NCI-H226 (cell line): Measurements from ENCODE around the gene CHST8.
"Not testable (repeated sequence)": the region's sequence is repeated elsewhere in the genome, so short reads cannot be mapped to it uniquely, and the experiment has no call there.

Experiments used
- DNase-seq: peaks from one replicate; pipeline ENCODE4 v3.0.0-alpha.2; 2015

CHST8 gene

DNA sequence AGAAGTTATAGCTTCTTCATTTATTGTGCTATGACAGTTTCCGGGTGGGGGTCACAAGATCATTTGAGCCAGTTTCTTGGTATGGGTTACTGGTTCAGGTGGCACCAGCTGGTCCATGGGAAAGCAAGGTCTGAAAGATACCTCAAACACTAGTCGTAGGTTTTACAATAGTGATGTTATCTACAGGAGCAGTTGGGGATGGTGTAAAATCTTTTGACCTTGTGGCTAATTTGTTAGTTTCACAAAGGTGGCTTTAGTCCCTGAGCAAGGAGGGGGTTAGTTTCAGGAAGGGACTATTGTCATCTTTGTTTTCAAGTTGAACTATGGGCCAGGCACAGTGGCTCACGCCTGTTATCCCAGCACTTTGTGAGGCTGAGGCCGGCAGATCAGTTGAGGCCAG, 24.6 kb downstream of the CHST8 start:
- DNase-seq = no peak

DNA sequence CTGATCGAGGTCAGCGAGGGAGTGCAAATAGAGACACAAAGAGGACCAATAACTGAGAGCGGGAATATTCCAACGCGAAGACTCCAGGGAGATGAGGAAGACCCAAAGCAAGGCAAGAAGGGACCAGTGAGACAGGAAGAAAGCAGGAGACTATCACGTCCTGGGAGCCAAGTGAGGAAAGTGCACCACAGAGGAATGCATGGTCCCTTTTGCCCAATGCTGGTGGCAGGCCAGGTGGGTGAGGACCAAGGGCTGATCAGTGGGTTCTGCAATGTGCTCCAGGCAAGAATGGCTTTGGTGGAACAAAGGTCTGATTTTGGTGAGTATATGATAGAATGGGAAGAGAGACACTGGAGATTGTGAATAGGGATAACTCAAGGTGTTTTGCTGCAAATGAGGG, 25.4 kb downstream of the CHST8 start:
- no peak for DNase-seq

DNA sequence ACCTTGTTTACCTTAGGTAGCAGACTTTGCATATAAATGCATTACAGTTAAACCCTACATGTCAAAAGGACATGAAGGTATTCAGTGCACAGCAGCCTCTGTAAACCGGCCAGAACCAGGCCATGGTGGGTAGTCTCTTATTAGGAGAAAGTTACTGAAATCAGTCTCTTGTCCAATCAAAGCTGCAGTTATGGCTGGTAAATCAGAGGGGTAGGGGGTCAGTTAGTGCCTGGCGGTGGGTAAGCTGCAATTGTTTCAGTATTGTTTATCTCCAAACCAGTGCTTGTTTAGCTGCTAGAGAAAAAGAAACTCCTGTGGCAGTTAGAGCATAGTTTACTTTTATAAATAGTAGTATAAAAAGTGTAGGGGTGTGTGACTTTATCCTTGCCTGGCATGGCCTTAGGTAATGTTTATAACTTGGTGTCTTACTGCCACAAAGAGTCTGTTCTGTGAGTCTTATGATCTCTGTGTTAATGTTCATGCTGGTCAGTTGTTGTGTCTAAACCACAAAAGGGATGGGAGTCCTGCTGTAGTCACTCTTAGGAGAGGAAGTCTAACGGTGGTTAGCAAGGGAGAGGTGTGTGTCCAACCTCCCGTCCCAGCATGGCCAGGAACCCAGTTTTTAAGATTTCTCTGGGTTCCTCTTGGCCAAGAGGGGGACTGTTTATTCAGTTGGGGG, 28.0 kb downstream of the CHST8 start:
- no peak for DNase-seq

DNA sequence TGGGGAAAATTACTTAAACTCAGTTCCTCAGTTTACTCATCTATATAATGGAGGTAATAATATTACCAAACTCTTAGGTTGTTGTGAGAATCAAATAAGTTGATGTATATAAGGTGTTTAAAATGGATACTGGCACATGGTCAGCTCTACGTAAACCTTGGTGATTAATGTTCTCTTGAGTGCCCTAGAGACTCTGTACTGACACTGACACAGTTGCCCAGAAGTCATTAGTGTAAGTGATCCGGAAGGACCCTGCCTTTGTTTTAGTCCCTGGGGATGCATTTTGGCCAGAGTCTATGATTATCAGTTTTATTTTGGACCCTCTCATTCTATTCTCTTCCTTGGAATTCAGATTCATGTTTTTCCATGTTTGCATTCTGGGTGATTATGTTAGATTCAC, 31.9 kb downstream of the CHST8 start:
- no peak for DNase-seq

DNA sequence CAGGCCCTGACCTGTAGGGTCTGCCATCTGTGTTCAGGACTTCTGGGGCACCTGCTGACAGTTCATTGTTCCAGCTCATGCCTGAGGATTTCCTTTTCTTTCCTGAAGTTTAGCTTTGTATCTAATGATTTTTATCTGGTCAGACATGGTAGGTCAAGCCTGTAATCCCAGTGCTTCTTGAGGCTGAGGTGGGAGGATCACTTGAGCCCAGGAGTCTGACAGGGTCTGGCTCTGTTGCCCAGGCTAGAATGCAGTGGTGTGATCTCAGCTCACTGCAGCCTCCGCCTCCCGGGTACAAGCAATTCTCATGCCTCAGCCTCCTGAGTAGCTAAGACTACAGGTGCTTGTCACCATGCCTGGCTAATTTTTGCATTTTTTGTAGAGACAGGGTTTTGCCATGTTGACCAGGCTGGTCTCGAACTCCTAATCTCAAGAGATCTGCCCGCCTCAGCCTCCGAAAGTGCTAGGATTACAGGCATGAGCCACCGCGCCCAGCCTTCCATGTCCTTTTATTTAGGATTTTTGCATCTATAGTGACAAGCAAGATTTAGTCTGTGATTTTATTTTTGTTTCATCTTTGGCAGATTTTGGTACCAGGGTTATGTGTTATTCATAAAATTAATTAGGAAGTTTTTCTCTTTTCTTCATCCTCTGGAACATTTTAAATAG, 33.2 kb downstream of the CHST8 start:
- no peak for DNase-seq

DNA sequence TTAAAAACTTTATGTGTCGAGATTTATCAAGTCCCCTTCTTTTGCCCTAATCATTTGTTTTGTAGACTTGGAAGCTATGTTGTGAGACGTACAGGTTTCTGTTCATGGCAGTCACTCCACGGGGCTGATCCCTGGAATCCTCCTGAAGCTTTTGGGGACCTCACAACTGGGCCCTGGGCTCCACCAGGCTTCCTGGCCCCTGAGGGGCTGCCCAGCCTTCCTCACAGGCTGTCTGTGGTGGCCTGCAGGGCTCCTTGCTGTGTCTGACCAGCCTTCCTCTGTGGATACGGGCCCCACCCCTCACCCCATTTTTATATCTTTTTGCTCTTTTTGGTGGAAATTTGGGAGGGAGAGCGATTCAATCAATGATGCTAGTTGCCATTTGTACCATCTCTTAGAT, 38.1 kb downstream of the CHST8 start:
- DNase-seq = no peak

DNA sequence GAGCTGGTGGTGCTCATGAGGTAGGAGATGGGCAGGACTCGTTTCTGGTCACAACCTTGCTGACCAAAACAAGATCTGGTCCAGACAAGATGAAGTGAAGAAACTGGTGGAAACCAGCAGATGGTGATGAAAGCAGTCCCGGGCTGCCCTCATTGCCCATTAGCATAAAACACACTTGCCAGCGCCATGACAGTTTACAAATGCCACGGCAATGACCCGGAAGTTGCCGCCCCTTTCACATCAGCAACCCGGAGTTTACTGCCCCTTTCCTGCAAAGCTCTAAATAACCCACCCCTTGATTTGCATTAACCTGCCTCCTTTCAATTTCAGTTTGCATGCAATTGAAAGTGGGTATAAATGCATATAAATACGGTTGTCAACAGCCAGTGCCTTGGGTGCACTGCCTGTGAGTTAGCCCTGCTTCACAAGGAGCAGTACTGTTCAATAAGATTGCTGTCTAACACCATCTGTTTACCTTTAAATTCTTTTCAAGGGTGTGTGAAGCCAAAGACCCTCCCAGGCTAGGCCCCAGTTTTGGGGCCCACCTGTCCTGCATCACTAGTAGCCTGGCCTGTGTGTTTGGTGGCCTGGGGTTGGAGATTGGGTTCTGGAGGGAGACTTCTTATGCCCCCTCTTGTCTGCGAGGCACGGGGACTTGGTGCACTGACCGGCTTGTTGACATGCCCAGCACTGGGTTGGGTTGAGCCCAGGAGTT, 38.8 kb downstream of the CHST8 start:
- no peak for DNase-seq

DNA sequence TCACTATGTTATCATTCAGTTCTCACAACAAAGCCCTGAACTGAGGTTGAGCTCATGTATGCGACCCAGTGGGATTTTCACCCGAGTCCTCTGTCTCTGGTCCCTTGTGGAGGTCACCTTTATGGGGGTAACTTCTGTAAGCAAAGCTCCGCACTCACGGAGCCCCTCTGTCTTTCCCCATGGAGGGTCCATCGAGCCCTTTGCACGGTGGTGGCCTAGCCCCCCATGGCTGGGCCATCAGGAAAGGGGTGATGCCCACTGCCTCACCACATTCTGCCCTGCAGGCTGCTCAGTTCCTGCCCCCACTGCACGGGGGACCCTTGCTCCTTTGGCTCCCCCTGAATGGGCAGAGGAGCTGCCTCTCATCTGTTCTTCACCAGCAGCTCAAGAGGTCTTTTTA, 39.6 kb downstream of the CHST8 start:
- no peak for DNase-seq

DNA sequence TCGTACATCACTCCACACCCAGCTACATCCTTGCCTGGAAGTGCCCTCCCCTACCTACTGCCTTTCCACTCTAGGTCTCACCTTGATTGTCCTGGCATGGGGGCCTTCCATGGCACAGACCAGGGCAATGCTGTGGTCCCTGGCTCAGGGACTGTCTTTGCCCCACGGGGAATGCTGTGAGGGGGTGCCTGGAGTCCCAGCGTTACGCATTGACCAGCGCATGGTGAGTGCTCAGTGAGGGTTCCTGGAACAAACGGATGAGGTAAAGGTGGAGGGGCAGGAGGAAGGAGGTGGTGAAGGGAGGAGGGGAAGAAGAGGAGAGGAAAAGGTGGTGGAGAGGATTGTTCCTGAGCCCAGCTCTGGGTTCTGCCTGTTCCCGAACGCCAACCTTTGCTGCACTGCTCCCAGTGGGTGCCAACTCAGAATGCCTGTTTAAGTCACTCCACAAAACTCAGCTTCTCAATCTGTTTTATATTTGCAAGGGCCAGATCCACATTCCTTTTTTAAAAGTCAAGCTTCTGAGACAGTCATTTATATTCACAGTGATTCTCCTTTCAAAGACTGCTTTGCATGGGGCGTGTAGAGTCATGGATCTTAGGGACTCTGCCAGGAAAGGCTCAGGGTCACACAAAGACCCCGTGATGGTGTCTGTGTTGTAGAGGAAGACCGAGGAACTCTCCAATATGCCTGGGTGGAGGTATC, 40.8 kb downstream of the CHST8 start:
- DNase-seq = no peak

DNA sequence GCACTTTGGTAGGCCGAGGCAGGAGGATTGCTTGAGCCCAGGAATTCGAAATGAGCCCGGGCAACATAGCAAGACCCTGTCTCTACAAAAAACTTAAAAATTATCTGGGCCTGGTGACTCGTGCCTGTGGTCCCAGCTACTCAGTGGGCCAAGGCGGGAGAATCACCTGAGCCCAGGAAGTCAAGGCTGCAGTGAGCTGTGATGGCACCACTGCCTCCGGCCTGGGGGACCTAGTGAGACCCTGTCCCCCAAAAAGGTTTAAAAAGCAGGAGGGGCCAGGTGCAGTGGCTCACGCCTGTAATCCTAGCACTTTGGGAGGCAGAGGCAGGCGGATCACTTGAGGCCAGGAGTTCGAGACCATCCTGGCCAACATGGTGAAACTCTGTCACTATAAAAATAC, 41.6 kb downstream of the CHST8 start:
- not testable (repeated sequence) for DNase-seq

DNA sequence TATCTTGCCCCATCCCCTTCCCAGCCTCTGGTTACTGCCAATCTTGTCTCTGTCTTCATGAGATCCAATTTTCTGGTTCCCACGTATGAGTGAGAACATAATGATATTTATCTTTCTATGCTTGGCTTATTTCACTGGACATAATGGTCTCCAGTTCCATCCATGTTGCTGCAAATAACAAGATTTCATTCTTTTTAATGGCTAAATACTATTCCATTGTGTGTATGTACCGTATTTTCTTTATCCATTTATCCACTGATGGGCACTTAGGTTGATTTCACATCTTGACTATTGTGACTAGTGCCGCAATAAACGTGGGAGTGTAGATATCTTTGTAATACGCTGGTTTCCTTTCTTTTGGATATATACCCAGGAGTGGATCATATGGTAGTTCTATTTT, 43.0 kb downstream of the CHST8 start:
- DNase-seq = no peak

DNA sequence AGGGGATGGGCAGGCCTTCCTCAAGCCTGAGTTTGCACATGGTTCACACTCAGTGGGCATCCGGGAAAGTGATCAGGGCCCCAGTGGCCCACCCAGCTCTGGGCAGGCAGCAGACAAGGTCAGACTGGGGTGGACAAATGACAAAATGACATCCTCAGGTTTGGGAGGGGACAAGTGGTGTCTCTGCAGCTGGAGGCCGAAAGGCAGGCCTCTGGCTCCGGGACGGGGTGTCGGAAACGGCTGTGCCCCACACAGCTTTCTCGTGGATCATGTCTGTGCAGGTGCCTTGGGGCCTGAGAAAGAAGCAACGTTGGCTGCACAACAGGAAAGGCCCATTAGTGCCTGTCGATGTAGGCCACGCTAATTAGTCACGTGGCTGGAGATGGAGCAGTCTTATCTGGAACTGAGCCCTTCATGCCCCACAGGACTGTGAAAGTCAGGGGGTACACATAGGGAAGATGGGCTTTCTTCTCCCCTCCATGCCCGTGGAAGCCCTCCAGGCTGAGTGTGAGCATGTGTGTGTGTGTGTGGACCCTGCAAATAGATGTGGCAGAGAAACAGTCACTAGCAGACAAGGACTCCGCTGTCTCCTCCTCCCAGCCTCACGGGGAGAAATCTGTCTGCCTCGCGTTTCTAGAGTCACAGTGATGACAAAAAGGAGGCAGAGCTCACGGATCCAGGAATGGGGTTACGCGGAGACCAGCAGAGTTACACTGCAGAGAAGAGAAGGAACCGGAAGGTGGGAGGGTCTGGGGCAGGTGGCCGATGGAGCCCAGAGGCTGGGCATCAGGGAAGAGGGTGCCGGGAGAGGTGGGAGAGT, 44.2 kb downstream of the CHST8 start:
- DNase-seq = no peak

DNA sequence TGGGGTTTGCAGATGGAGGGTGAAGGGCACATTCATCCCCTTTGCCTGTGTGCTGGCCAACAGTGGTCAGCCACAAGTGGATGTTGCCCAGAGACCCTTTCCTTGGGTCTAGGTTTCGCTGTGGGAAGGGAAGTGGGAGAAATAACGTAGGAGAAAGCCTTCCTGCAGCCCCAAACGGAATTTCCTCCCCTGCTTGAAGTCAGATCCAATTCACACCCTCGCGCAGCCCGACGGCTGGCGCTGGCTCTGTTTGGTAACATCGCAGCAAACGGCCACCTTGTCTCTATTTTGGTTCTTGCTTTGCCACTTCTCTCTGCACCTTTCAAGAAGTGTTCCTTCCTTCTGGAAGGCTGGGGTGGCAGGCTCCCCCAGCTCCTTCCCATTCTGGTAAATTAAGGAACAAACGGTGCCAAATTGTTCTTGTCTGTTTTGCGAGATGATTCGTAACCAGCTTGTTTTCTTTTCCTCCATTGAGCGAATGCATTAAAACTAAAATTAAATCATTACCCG, 45.4 kb downstream of the CHST8 start:
- DNase-seq = no peak

DNA sequence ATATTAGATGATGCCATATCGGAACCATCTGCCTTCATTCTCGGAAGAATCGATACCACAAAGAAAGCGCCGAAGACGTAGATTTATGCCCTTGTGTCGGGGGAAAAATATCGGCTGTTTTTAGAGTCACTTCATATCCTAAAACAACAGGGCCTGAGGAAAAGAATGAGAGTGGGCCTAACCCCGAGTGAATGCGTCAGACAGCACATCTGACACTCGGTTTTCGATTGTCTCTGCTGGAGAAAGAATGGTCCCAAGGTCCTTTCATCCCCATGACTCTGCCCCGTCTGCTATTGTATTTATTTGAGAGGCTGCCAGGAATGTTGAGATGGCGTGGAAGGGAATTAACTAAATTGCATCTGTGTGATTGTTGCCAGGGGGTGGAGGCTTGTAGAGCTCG, 46.1 kb downstream of the CHST8 start:
- no peak for DNase-seq

DNA sequence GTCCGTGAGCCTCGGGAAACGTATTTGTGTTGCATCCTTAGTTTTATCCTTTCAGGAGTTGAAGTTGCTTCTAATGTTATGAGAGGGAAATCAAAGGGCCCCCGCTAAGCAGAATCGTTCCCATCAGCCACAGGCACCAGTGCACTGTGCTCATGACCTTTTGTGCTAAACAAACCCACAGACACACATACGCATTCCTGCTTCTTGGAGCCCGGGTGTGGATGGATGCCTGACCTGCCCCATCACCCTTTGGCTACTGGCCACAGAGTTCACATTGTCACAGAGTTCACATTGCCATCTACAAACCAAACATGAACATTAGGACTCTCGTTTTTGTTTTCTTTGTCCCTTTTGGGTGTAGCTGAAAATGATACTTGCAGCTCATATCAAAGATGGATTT, 47.2 kb downstream of the CHST8 start:
- no peak for DNase-seq

DNA sequence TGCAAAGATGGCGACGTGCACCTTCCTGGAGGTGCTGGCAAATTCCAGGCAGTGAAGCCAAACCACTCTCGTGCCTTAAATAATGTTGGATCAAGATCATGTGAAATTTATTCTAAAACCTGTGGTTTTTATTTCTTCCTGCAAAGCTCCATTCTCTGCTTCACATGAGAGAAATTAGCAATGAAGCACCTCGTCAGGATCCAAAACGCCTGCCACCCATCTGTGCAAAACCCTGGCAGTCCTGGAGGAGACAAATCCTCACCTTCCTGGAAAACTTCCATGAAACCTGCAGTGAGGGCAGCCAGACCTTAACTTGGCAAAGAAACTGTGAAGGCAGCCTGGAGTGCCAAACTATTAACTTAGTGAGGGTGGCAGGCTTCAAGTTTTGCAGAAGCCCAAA, 47.6 kb downstream of the CHST8 start:
- no peak for DNase-seq

DNA sequence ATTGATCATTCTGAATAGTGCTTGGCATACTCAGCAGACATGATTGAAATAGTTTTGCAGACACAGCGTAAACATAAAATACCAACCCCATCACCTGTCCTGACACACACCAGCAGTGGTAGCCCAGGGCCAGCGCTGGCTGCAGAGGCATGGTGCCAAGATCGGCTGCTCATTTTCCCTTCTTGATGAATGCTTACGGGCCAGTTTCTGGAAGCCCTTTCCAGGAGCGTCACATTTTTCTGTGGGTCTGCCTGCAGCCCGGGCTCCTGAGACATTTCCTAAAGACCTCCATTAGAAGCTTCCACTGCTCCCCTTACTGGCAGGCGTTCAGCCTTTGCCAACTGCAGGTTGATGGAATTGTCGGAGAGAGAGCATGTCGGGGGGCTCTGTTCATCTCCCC, 48.6 kb downstream of the CHST8 start:
- no peak for DNase-seq

DNA sequence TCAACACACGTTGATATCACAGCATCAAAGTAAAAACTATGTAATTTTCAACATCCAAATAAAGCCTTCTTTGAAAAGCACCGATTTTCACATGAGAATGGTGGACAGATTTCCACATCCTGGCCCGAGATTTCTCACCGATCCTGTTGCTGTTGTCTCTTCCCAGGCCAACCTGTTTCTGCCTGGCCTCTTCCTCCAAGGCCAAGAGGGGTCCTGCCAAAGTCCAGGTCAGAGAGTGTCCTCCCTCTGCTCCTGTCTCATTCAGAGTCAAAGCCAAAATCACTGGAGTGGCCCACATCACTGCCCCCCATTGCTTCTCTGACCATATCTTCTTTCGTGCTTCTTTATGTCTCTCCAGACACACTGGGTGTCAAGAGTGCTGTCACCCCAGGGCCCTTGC, 49.5 kb downstream of the CHST8 start:
- DNase-seq = no peak

DNA sequence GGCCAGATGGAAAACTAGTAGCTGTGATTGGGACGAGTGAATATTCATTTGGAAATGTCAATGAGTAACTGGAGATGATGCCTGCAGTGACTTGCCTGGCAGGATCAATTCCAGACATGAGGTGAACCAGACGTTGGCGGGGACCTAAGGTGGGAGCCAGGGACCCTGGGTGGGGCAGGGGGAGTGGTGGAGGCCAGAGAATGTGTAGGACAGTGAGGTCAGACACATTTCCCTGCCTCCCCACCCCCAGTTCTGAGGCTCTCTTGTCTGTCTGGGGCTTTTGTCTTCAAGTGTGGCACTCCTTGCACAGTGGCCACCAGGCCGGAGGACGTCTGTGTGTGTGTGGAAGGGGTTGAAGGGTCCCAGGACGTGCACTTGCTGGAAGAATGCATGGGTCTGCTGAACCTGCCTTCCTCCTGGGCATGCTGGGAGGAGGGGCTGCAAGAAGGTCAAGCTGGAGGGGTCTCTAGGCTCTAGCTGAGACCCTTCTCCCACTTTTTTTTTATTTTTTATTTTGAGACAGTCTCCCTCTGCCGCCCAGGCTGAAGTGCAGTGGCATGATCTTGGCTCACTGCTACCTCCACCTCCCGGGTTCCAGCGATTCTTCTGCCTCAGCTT, 51.6 kb downstream of the CHST8 start:
- DNase-seq = no peak

DNA sequence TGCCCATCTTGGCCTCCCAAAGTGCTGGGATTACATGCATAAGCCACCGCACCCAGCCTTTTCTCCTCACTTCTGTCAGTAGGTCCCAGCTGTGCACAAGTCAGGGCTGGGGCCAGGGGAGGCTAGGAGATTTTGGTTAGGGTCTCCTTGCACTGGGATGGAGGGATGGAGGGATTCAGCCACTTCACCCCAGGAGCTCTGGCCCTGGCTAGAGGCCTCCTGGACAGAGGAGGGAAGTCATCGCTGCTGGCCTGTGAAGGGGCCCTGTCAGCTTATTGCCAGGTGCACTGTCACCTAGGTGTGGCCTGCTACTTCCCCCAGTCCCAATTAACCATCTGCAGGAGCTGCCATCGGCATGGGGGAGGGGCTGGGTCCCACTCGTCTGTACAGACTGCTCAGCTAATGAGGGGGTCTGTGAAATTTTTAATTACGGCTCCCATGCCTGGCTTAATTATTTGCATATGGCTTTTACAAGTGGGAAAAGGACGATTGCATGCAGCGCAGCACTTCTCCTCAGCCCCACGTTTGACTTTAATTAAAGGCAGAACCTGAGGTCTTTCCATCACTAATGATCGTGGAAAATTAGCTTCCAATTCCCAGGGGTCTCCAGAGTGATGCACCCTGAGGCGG, 52.4 kb downstream of the CHST8 start:
- DNase-seq = no peak

DNA sequence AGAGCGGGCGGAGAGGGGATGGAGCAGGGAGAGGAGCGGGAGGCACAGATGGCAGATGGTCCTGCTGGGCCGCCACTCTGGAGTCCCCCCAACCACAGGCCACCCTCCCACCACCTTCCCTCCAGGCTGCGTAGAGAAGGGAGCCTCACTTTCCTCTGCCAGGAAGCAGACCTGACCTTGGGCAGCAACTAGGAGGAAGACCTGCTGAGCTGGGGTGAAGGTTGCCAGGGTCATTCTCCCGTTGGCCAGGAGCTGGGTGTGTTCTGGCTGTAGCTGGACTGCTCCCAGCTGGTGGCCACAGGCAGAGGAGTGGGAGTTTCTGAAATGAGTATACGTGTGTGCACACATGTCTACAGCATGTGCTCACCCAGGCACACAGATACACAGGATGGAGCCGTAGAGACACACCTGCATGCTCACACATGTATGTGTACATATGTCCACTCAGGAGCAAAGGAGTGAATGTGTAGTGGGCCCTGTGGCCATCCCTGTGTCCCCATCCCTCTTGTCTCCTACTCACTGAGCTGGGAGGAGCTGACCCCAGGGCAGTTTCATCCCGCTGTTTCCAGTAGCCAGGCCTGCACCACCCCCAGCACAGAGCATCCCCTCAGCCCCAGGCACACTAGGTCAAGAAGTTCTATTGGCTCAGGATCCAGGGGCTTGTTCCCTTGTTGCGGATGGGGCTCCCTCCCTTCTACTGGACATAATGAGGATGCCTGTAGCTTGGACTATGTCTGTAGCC, 53.0 kb downstream of the CHST8 start:
- no peak for DNase-seq
